WTC11 (cell line): Measurements from ENCODE around the gene OGFOD2. TPM values are rescaled to one million over a fixed set of nuclear protein-coding genes. Genes with fewer than 3 reads are reported as not detected.

ENCODE experiments used
- ATAC-seq: fragments of 200-7000 bp; cut with Tn5 transposase; 2 replicates; pipeline ENCODE4 v1.10.0; 2021; ENCODE audit warnings: mild to moderate bottlenecking, moderate library complexity
- CTCF ChIA-PET: fragments of 300-600 bp; sonication (Branson Sonifier 250); formaldehyde crosslinking; loops from one replicate; lab custom pipeline; 2021; ENCODE audit warnings: antibody characterized with exemption; lab: Charles Lee
- POLR2A ChIA-PET: fragments of 350-600 bp; sonication (Branson Sonifier 250); formaldehyde crosslinking; loops from one replicate; lab custom pipeline; 2021; ENCODE audit warnings: antibody characterized with exemption; lab: Charles Lee
- DNase-seq: peaks from one replicate; pipeline ENCODE4 v3.0.0; 2021; ENCODE audit warnings: low spot score
- H3K27ac Mint-ChIP-seq: 2 replicates; pipeline ENCODE4 v1.8.0; 2021; ENCODE audit warnings: mixed read lengths
- H3K27me3 Mint-ChIP-seq: 2 replicates; pipeline ENCODE4 v1.8.0; 2021; ENCODE audit warnings: low read depth, mild to moderate bottlenecking, moderate library complexity, mixed read lengths
- H3K36me3 Mint-ChIP-seq: 2 replicates; pipeline ENCODE4 v1.8.0; 2021; ENCODE audit warnings: mixed read lengths
- H3K4me1 Mint-ChIP-seq: 2 replicates; pipeline ENCODE4 v1.8.0; 2022; ENCODE audit warnings: mixed read lengths
- H3K4me3 Mint-ChIP-seq: 2 replicates; pipeline ENCODE4 v1.8.0; 2021; ENCODE audit warnings: mild to moderate bottlenecking, moderate library complexity, mixed read lengths
- H3K9me3 Mint-ChIP-seq: 2 replicates; pipeline ENCODE4 v1.8.0; 2021; ENCODE audit warnings: mixed read lengths
- RORB ChIP-seq: fragments of 250-450 bp; sonication (Bioruptor Pico); IDR thresholded peaks from 2 replicates; pipeline ENCODE4 v1.9.0; 2021; ENCODE audit warnings: mild to moderate bottlenecking
- SMAD3 ChIP-seq: sonication (generic); formaldehyde crosslinking; IDR thresholded peaks from 2 replicates; pipeline ENCODE4 v1.8.0; 2022; ENCODE audit warnings: missing genetic modification reagents, mild to moderate bottlenecking, borderline replicate concordance
- SMAD4 ChIP-seq: sonication (generic); formaldehyde crosslinking; IDR thresholded peaks from 2 replicates; pipeline ENCODE4 v1.8.0; 2022; ENCODE audit warnings: mild to moderate bottlenecking, missing genetic modification reagents
- TEAD1 ChIP-seq: sonication (generic); formaldehyde crosslinking; IDR thresholded peaks from 2 replicates; pipeline ENCODE4 v1.8.0; 2022; ENCODE audit warnings: mild to moderate bottlenecking, missing genetic modification reagents
- ZNF423 ChIP-seq: fragments of 250-450 bp; sonication (Bioruptor Pico); IDR thresholded peaks from 2 replicates; pipeline ENCODE4 v2.1.2; 2022; ENCODE audit warnings: mild to moderate bottlenecking, moderate library complexity
- total RNA-seq: library from RNA; stranded (reverse); gene quantifications from 3 replicates; pipeline ENCODE4 v1.2.3, GENCODE V29; 2021
- TF ChIP-seq, protein P1 (sequence below): fragments of 250-450 bp; sonication (Bioruptor Pico); IDR thresholded peaks from 2 replicates; pipeline ENCODE4 v1.9.0; 2021; ENCODE audit warnings: mild to moderate bottlenecking, borderline replicate concordance
- TF ChIP-seq, protein P2 (sequence below): sonication (generic); formaldehyde crosslinking; IDR thresholded peaks from 2 replicates; pipeline ENCODE4 v1.8.1; 2022; ENCODE audit warnings: low read depth, mild to moderate bottlenecking, moderate library complexity, missing genetic modification reagents, borderline replicate concordance
- TF ChIP-seq, protein P3 (sequence below): fragments of 250-450 bp; sonication (Bioruptor Pico); IDR thresholded peaks from 2 replicates; pipeline ENCODE4 v1.9.0; 2021; ENCODE audit warnings: mild to moderate bottlenecking
- TF ChIP-seq, protein P4 (sequence below): sonication (generic); formaldehyde crosslinking; IDR thresholded peaks from 2 replicates; pipeline ENCODE4 v1.8.0; 2023; ENCODE audit warnings: mild to moderate bottlenecking, missing genetic modification reagents

Gene OGFOD2
- total RNA-seq, 1 experiment from 2014 or later: 28.1 TPM

DNA sequence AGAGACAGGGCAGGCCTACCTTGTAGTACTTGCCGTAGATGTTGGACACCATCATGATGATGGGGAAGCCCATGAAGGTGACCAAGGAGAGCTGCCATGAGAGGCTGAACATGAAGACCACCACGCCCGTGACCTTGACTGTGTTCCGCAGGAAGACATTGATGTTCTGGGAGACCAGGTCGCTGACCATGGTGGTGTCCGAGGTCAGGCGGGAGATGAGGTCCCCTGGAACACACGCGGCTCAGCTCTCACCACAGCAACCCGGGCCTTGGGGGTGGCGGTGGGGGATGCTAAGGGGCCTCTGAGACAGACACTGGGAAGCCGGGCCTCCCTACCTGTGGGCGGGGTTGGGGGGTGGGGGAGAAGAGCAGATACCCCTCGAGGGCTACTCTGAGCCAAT is 26.4 kb upstream of the OGFOD2 start (continued):
- TF ChIP-seq, protein P1, sequence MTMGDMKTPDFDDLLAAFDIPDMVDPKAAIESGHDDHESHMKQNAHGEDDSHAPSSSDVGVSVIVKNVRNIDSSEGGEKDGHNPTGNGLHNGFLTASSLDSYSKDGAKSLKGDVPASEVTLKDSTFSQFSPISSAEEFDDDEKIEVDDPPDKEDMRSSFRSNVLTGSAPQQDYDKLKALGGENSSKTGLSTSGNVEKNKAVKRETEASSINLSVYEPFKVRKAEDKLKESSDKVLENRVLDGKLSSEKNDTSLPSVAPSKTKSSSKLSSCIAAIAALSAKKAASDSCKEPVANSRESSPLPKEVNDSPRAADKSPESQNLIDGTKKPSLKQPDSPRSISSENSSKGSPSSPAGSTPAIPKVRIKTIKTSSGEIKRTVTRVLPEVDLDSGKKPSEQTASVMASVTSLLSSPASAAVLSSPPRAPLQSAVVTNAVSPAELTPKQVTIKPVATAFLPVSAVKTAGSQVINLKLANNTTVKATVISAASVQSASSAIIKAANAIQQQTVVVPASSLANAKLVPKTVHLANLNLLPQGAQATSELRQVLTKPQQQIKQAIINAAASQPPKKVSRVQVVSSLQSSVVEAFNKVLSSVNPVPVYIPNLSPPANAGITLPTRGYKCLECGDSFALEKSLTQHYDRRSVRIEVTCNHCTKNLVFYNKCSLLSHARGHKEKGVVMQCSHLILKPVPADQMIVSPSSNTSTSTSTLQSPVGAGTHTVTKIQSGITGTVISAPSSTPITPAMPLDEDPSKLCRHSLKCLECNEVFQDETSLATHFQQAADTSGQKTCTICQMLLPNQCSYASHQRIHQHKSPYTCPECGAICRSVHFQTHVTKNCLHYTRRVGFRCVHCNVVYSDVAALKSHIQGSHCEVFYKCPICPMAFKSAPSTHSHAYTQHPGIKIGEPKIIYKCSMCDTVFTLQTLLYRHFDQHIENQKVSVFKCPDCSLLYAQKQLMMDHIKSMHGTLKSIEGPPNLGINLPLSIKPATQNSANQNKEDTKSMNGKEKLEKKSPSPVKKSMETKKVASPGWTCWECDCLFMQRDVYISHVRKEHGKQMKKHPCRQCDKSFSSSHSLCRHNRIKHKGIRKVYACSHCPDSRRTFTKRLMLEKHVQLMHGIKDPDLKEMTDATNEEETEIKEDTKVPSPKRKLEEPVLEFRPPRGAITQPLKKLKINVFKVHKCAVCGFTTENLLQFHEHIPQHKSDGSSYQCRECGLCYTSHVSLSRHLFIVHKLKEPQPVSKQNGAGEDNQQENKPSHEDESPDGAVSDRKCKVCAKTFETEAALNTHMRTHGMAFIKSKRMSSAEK (CRISPR knock-in tag): no peak
- TF ChIP-seq SMAD4 (no peak), RORB (CRISPR knock-in tag) (no peak), TEAD1 (CRISPR knock-in tag) (no peak), SMAD3 (CRISPR knock-in tag) (no peak)
- TF ChIP-seq, protein P2, sequence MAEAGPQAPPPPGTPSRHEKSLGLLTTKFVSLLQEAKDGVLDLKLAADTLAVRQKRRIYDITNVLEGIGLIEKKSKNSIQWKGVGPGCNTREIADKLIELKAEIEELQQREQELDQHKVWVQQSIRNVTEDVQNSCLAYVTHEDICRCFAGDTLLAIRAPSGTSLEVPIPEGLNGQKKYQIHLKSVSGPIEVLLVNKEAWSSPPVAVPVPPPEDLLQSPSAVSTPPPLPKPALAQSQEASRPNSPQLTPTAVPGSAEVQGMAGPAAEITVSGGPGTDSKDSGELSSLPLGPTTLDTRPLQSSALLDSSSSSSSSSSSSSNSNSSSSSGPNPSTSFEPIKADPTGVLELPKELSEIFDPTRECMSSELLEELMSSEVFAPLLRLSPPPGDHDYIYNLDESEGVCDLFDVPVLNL (CRISPR knock-in tag): no peak
- TF ChIP-seq, protein P3, sequence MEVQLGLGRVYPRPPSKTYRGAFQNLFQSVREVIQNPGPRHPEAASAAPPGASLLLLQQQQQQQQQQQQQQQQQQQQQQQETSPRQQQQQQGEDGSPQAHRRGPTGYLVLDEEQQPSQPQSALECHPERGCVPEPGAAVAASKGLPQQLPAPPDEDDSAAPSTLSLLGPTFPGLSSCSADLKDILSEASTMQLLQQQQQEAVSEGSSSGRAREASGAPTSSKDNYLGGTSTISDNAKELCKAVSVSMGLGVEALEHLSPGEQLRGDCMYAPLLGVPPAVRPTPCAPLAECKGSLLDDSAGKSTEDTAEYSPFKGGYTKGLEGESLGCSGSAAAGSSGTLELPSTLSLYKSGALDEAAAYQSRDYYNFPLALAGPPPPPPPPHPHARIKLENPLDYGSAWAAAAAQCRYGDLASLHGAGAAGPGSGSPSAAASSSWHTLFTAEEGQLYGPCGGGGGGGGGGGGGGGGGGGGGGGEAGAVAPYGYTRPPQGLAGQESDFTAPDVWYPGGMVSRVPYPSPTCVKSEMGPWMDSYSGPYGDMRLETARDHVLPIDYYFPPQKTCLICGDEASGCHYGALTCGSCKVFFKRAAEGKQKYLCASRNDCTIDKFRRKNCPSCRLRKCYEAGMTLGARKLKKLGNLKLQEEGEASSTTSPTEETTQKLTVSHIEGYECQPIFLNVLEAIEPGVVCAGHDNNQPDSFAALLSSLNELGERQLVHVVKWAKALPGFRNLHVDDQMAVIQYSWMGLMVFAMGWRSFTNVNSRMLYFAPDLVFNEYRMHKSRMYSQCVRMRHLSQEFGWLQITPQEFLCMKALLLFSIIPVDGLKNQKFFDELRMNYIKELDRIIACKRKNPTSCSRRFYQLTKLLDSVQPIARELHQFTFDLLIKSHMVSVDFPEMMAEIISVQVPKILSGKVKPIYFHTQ (CRISPR knock-in tag): no peak
- TF ChIP-seq, protein P4, sequence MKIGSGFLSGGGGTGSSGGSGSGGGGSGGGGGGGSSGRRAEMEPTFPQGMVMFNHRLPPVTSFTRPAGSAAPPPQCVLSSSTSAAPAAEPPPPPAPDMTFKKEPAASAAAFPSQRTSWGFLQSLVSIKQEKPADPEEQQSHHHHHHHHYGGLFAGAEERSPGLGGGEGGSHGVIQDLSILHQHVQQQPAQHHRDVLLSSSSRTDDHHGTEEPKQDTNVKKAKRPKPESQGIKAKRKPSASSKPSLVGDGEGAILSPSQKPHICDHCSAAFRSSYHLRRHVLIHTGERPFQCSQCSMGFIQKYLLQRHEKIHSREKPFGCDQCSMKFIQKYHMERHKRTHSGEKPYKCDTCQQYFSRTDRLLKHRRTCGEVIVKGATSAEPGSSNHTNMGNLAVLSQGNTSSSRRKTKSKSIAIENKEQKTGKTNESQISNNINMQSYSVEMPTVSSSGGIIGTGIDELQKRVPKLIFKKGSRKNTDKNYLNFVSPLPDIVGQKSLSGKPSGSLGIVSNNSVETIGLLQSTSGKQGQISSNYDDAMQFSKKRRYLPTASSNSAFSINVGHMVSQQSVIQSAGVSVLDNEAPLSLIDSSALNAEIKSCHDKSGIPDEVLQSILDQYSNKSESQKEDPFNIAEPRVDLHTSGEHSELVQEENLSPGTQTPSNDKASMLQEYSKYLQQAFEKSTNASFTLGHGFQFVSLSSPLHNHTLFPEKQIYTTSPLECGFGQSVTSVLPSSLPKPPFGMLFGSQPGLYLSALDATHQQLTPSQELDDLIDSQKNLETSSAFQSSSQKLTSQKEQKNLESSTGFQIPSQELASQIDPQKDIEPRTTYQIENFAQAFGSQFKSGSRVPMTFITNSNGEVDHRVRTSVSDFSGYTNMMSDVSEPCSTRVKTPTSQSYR (CRISPR knock-in tag): no peak

DNA sequence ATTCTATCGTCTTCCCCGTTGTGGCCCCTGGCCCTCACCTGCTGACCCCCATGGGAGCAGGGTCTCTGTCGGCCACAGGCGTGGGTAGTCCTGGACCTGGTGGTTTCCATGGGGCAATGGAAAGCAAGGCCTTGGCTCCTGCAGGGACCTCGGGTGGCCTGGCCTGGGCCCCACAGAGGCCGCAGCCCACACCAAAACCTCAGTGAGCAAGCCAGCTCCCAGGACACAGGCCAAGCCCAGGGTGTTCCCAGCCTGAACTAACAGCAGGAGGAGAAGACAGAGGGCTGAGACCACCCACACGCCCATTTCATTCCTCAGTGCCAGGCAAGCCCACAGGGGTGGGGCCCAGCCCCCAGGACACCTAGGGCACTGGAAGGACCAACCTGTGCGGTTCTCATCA is 25.6 kb upstream of the OGFOD2 start:
- Mint-ChIP-seq H3K4me3 (no peak overlapping the region), H3K36me3 (no peaks in the 10 kb centered on the region), H3K27ac (no peak overlapping the region), H3K27me3 (no peaks in the 10 kb centered on the region), H3K9me3 (no peaks in the 10 kb centered on the region), H3K4me1 (no peaks in the 10 kb centered on the region)
- CTCF ChIA-PET: interaction anchor here (0.6 to 5.5 kb wide), 3 partner anchors 82 to 1402 kb away, joined by 3 to 25 read pairs (median 9); no protein-coding TSS in a partner anchor
- POLR2A ChIA-PET: no interaction called here
- no peak for DNase-seq
- no peak for ATAC-seq
- no peak for TF ChIP-seq ZNF423 (CRISPR knock-in tag)
- TF ChIP-seq, protein P4 (CRISPR knock-in tag): no peak
- TF ChIP-seq, all 79 proteins: peak for 0
